GM12875 (cell line): ENCODE measurements around the gene NACC2.

Experiments used
- H3K4me3 ChIP-seq: one replicate; pipeline ENCODE4 v1.5.1; 2011; ENCODE audit warnings: low read depth, low read length, control low read depth
- TF ChIP-seq, protein P1 (sequence below): IDR thresholded peaks from 2 replicates; pipeline ENCODE4 v1.5.1; 2011; ENCODE audit warnings: low read depth, mild to moderate bottlenecking, control low read depth, inconsistent platforms, low read length, moderate library complexity, borderline replicate concordance; ENCODE audit not compliant: insufficient read depth

Gene NACC2

DNA sequence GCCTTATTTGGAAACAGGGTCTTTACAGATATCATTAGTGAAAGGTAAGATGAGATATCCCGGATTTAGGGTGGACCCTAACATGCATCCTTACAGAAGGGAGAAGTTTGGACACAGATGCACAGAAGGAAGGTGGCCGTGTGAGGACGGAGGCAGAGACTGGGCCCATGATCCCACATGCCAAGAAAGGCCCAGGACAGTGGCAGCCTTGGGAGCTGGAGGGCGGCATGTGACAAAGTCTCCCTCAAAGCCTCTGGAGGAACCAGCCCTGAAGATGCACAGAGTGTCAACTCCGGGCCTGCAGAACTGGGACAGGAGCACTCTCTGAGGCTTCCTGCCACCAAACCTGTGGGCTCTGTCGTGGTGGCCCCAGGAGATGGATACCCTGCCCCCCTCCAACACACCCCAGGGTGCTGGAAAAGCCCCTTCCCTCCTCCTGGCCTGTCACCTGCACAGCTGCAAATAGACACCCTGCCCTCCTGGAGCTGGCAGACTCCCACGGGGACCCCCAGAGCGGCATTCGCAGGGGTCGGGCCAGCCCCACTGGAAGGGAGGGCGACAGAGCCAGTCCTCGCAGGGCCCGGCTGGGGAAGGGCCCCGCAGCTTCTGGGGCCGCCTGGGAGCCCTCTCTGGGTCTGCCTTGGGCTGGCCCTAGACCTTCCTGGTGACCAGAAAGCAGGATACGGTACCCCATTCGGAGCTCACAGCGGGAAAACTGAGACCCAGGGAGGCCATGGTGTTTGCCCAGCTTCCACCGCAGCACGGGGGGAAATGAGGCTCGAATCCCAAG is 7.9 kb downstream of the NACC2 start:
- TF ChIP-seq, protein P1, sequence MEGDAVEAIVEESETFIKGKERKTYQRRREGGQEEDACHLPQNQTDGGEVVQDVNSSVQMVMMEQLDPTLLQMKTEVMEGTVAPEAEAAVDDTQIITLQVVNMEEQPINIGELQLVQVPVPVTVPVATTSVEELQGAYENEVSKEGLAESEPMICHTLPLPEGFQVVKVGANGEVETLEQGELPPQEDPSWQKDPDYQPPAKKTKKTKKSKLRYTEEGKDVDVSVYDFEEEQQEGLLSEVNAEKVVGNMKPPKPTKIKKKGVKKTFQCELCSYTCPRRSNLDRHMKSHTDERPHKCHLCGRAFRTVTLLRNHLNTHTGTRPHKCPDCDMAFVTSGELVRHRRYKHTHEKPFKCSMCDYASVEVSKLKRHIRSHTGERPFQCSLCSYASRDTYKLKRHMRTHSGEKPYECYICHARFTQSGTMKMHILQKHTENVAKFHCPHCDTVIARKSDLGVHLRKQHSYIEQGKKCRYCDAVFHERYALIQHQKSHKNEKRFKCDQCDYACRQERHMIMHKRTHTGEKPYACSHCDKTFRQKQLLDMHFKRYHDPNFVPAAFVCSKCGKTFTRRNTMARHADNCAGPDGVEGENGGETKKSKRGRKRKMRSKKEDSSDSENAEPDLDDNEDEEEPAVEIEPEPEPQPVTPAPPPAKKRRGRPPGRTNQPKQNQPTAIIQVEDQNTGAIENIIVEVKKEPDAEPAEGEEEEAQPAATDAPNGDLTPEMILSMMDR: no peak
- H3K4me3 ChIP-seq: no peak overlapping the region

DNA sequence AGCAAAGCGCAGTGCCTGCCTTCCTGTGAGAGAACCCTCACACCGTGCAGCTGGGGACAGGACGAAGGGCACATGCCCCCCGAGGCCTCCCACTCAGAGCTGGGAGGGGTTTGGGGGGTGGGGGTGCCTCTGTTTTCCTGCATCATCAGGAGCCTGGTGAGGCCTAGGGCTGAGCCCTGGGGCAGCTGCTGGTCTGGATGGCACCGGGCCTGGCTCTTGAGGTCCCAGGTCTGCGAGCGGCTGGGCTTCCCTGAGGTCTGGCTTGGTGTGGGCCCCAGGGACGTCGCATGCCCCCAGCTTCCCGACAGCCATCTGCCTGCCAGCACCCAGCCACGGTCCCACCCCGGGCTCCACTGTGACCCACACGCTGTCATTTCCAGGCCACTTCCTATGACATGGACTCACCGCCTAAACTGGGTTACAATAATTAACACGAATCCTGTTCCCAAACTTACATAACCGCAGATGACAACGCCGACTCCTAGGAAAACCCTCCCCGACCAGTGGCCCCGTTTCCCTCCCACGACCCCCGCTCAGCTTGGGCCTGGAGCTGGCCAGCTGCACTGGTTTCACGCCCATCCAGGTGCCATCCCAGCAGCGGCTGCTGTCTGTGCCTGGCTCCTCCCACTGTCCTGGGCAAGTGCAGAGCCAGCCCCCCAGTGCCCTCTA is 8.7 kb downstream of the NACC2 start:
- TF ChIP-seq, protein P1: no peak
- H3K4me3 ChIP-seq: no peak overlapping the region

DNA sequence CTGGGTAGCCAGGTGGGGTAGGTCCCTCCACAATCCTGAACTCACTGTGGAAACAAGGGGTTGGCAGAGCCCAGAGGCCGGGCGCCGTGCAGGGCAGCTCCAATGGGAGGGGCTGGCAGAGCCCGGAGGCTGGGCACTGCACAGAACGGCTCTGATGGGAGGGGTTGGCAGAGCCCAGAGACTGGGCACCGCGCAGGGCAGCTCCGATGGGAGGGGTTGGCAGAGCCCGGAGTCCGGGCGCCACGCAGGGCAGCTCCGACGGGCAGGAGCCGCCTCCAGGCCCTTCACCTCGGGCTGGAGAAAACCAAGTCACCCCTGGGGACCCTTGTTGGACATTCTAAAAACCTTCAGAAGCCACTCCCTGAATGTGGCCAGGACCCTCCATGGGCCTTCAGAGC is 9.3 kb downstream of the NACC2 start:
- TF ChIP-seq, protein P1: no peak
- no peak overlapping the region for H3K4me3 ChIP-seq

- TF ChIP-seq, protein P1: no peak
- no peak overlapping the region for H3K4me3 ChIP-seq
Measured at GRCh38 chr9:136084063-136084944, 10.8 kb downstream of the NACC2 start.

DNA sequence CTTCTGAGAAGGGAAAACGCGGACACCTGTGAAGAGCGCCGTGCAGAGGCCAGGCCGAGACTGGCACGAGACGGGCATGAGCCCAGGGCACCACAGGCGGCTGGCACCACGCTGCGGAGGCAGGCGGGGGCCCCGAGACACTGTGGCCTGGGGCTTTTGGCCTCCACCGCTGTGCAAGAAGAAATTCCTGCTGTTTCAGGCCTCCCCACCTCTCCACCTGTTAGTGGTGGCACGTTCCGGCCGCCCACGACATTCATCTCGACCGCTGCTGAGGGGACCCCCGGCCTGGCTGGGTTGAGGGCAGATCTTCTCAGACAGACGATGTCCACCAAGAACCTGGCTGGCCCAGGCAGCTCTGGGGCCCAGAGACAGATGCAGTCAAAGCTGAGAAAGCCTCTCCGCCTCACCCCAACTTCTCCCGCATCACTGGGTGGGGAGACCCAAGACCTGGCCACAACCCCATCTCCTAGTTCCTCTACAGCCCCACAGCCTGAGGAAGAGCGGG is 11.5 kb downstream of the NACC2 start:
- no peak overlapping the region for H3K4me3 ChIP-seq
- TF ChIP-seq, protein P1: no peak

- H3K4me3 ChIP-seq: no peak overlapping the region
- TF ChIP-seq, protein P1: no peak
Measured at GRCh38 chr9:136082496-136083361, 12.4 kb downstream of the NACC2 start.
